Stimulated activated CD8-positive, alpha-beta memory T cell treated with anti-CD3 and anti-CD28 coated beads, Interleukin-12 subunit alpha, Interleukin-12 subunit beta, amount 100 ng/mL, for 24 hours (primary cell): Measurements from ENCODE around the gene ZAP70.

Experiments used
- DNase-seq: peaks from one replicate; pipeline ENCODE4 v3.0.0-alpha.2; 2020; ENCODE audit errors: extremely low read depth

Gene ZAP70

GRCh38 chr2:97751752-97752151, 38.4 kb downstream of the ZAP70 start:
- no peak for DNase-seq

GRCh38 chr2:97752342-97753334, 39.3 kb downstream of the ZAP70 start:
- DNase-seq = no peak

- DNase-seq = no peak
Observed at GRCh38 chr2:97754690-97755346, 41.4 kb downstream of the ZAP70 start.

GRCh38 chr2:97755491-97755890, 42.1 kb downstream of the ZAP70 start:
- DNase-seq = no peak

- DNase-seq = no peak
Observed at GRCh38 chr2:97757062-97757461, 43.7 kb downstream of the ZAP70 start.

GRCh38 chr2:97758131-97758705, 44.8 kb downstream of the ZAP70 start:
- DNase-seq = no peak

GRCh38 chr2:97759727-97760407, 46.5 kb downstream of the ZAP70 start:
- no peak for DNase-seq

GRCh38 chr2:97760480-97761049, 47.2 kb downstream of the ZAP70 start:
- DNase-seq = no peak

GRCh38 chr2:97761192-97761591, 47.8 kb downstream of the ZAP70 start:
- DNase-seq = no peak

GRCh38 chr2:97763176-97763845, 49.9 kb downstream of the ZAP70 start:
- DNase-seq = no peak

- DNase-seq = no peak
Observed at GRCh38 chr2:97764559-97765263, 51.3 kb downstream of the ZAP70 start.

- DNase-seq = no peak
Observed at GRCh38 chr2:97765933-97766332, 52.6 kb downstream of the ZAP70 start.

GRCh38 chr2:97766567-97766966, 53.2 kb downstream of the ZAP70 start:
- no peak for DNase-seq

GRCh38 chr2:97769308-97769707, 55.9 kb downstream of the ZAP70 start:
- no peak for DNase-seq

GRCh38 chr2:97769711-97770110, 56.3 kb downstream of the ZAP70 start:
- DNase-seq = no peak

- no peak for DNase-seq
Observed at GRCh38 chr2:97770445-97770844, 57.1 kb downstream of the ZAP70 start.

GRCh38 chr2:97774425-97774824, 61.0 kb downstream of the ZAP70 start:
- no peak for DNase-seq

- DNase-seq = no peak
Observed at GRCh38 chr2:97775074-97775473, 61.7 kb downstream of the ZAP70 start.

- no peak for DNase-seq
Observed at GRCh38 chr2:97779141-97779540, 65.8 kb downstream of the ZAP70 start.

GRCh38 chr2:97781981-97782380, 68.6 kb downstream of the ZAP70 start:
- no peak for DNase-seq

GRCh38 chr2:97784953-97785352, 71.6 kb downstream of the ZAP70 start:
- no peak for DNase-seq
